ENCODE measurements around the gene DDX51. TPM values are rescaled to one million over a fixed set of nuclear protein-coding genes. Genes with fewer than 3 reads are reported as not detected.

The DDX51 gene
- total and polyA plus RNA-seq, 4 experiments from 2014 or later: 4.0 to 42.9 (median 27.5) TPM

- H3K4me1 Mint-ChIP-seq: peaks cover 10 to 19% (median 15%) of the 10 kb centered on the region in 4 donors
- H3K9me3 ChIP-seq (ENCODE audit: control insufficient read depth in 1 of 2, low read length in 2 of 2): no peaks in the 10 kb centered on the region
- no peak overlapping the region for H3K4me3 ChIP-seq (ENCODE audit: low read length in 2 of 2)
- CTCF ChIA-PET (ENCODE audit: partially characterized antibody): interaction anchor here (1.0 to 2.8 kb wide), 5 partner anchors 24 to 61 kb away, joined by 3 to 11 read pairs (median 6); no protein-coding TSS in a partner anchor
- H3K27ac Mint-ChIP-seq: peak overlapping the region in 1 of 7 donors; percentile 60
- peaks cover 10% of the 10 kb centered on the region for H3K36me3 ChIP-seq (ENCODE audit: insufficient read depth, low read length)
- DNase-seq: peak in 1 of 5 donors; percentile 29
- H3K36me3 Mint-ChIP-seq: no peaks in the 10 kb centered on the region
- intact Hi-C loops (cut with micrococcal nuclease): no loop called here
- no peak overlapping the region for H3K27ac ChIP-seq (ENCODE audit: low read depth, low read length)
- no peaks in the 10 kb centered on the region for H3K27me3 ChIP-seq (ENCODE audit: insufficient read depth, low read length)
- POLR2A ChIA-PET (ENCODE audit: partially characterized antibody): interaction anchor here (1.1 to 1.5 kb wide), 2 partner anchors 16 to 25 kb away, joined by 4 to 5 read pairs; no protein-coding TSS in a partner anchor
- H3K4me1 ChIP-seq (ENCODE audit: insufficient read depth, low read length): peaks cover 22% of the 10 kb centered on the region
- H3K4me3 Mint-ChIP-seq: no peak overlapping the region
- no peaks in the 10 kb centered on the region for H3K27me3 Mint-ChIP-seq
- no peaks in the 10 kb centered on the region for H3K9me3 Mint-ChIP-seq
These were observed 17.1 kb upstream of the DDX51 start for GRCh38 chr12:132161036-132161781.

DNA sequence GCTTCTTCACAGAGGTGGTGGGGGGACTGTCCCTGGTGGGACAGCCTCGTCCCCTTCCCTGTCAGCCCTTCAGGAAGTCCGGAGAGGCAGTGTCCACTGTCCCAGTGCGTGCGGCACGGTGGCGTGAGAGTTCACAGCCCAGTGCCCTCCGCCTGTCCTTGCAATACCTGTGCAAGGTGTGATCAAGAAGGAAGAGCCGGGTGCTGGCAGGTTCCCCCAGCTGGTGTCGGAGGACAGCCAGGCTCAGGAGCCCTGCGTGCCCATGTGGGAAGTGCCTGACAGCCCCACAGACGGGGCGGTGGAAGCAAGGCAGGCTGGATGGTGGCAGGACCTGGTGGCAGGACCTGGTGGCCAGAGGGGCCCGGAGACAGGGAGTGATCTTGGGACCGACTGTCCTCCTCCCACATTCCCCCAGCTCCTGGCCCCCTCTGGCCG is 16.5 kb upstream of the DDX51 start:
- Histone ChIP-seq H3K4me3 (ENCODE audit: low read length in 2 of 2) (no peak overlapping the region), H3K27me3 (ENCODE audit: insufficient read depth, low read length) (no peaks in the 10 kb centered on the region), H3K27ac (ENCODE audit: low read depth, low read length) (no peak overlapping the region), H3K9me3 (ENCODE audit: control insufficient read depth in 1 of 2, low read length in 2 of 2) (no peaks in the 10 kb centered on the region), H3K4me1 (ENCODE audit: insufficient read depth, low read length) (peaks cover 22% of the 10 kb centered on the region), H3K36me3 (ENCODE audit: insufficient read depth, low read length) (peaks cover 11% of the 10 kb centered on the region)
- Mint-ChIP-seq H3K4me3 (no peak overlapping the region), H3K36me3 (no peaks in the 10 kb centered on the region), H3K9me3 (no peaks in the 10 kb centered on the region), H3K27ac (no peak overlapping the region), H3K27me3 (no peaks in the 10 kb centered on the region), H3K4me1 (peaks cover 10 to 19% (median 15%) of the 10 kb centered on the region in 4 donors)
- intact Hi-C loops (cut with micrococcal nuclease): no loop called here
- no peak for DNase-seq
- POLR2A ChIA-PET (ENCODE audit: partially characterized antibody): interaction anchor here (1.1 to 1.5 kb wide), 2 partner anchors 15 to 25 kb away, joined by 4 to 5 read pairs; no protein-coding TSS in a partner anchor
- CTCF ChIA-PET (ENCODE audit: partially characterized antibody): interaction anchor here (1.0 to 2.8 kb wide), 3 partner anchors 26 to 59 kb away, joined by 3 to 11 read pairs (median 7); no protein-coding TSS in a partner anchor

- peaks cover 22% of the 10 kb centered on the region for H3K4me1 ChIP-seq (ENCODE audit: insufficient read depth, low read length)
- no peak overlapping the region for H3K4me3 ChIP-seq (ENCODE audit: low read length in 2 of 2)
- Mint-ChIP-seq H3K27me3 (no peaks in the 10 kb centered on the region), H3K4me1 (peaks cover 10 to 19% (median 15%) of the 10 kb centered on the region in 4 donors), H3K9me3 (no peaks in the 10 kb centered on the region), H3K36me3 (no peaks in the 10 kb centered on the region), H3K27ac (peak overlapping the region in 2 of 7 donors; percentile 12 to 32), H3K4me3 (no peak overlapping the region)
- ChIA-PET POLR2A (ENCODE audit: partially characterized antibody) (interaction anchor here (1.5 kb wide), 1 partner anchor 15 kb away, joined by 4 read pairs; no protein-coding TSS in a partner anchor), CTCF (ENCODE audit: partially characterized antibody) (no interaction called here)
- no peak for DNase-seq
- intact Hi-C loops (cut with micrococcal nuclease): no loop called here
- H3K9me3 ChIP-seq (ENCODE audit: control insufficient read depth in 1 of 2, low read length in 2 of 2): no peaks in the 10 kb centered on the region
- H3K27ac ChIP-seq (ENCODE audit: low read depth, low read length): no peak overlapping the region
- peaks cover 11% of the 10 kb centered on the region for H3K36me3 ChIP-seq (ENCODE audit: insufficient read depth, low read length)
- no peaks in the 10 kb centered on the region for H3K27me3 ChIP-seq (ENCODE audit: insufficient read depth, low read length)
These were observed 15.9 kb upstream of the DDX51 start for GRCh38 chr12:132160016-132160415.

- CTCF ChIA-PET (ENCODE audit: partially characterized antibody): no interaction called here
- Mint-ChIP-seq H3K4me1 (peaks cover 10 to 19% (median 15%) of the 10 kb centered on the region in 4 donors), H3K36me3 (no peaks in the 10 kb centered on the region), H3K4me3 (no peak overlapping the region), H3K27ac (peak overlapping the region in 1 of 7 donors; percentile 71), H3K27me3 (no peaks in the 10 kb centered on the region), H3K9me3 (no peaks in the 10 kb centered on the region)
- no peak overlapping the region for H3K27ac ChIP-seq (ENCODE audit: low read depth, low read length)
- POLR2A ChIA-PET (ENCODE audit: partially characterized antibody): interaction anchor here (1.5 kb wide), 1 partner anchor 14 kb away, joined by 4 read pairs; no protein-coding TSS in a partner anchor
- DNase-seq: peak in 1 of 5 donors; percentile 33
- H3K36me3 ChIP-seq (ENCODE audit: insufficient read depth, low read length): peaks cover 11% of the 10 kb centered on the region
- no peaks in the 10 kb centered on the region for H3K27me3 ChIP-seq (ENCODE audit: insufficient read depth, low read length)
- H3K4me3 ChIP-seq (ENCODE audit: low read length in 2 of 2): no peak overlapping the region
- no peaks in the 10 kb centered on the region for H3K9me3 ChIP-seq (ENCODE audit: control insufficient read depth in 1 of 2, low read length in 2 of 2)
- H3K4me1 ChIP-seq (ENCODE audit: insufficient read depth, low read length): peaks cover 22% of the 10 kb centered on the region
- intact Hi-C loops (cut with micrococcal nuclease): no loop called here
These were observed 15.5 kb upstream of the DDX51 start for GRCh38 chr12:132159555-132160003.

DNA sequence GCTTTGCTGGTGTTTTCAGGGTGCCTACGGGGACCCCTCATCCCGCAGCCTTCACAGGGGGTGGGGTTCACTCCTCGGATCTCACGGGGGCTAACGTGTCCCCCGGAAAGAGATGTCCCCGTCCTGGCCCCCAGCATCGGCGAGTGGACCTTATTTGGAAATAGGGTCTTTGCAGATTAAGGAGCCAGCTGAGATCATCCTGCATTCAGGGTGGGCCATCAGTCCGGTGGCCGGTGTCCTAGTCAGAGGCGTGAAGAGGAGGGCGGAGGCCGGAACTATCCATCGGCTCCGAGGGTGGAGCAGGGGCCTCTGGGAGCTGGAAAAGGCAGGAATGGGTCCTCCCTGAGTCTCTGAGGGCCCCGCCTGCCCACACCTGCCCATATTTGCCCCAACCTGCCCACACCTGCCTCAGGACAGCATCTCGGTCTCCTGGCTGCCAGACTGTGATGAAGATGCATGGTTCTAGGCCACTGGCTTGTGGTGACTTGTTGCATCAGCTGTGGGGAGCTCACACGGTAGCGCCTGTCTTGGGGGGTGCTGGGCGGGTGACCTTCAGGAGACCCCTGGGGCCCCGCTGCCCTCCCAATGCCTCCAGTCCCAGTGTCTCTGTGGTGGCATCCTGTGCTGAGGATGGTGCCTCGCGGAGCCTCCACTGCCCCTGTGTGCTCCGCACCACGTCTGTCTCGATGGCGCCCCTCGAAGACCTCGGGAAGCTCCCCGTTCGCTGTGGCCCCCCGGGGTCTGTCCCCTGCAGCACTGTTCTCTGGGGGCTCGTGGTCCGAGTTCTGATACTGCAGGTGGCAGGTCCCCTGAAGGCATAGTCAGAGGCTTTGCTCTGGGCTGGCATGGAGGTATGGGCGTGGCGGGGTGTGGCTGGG is 14.8 kb upstream of the DDX51 start:
- Histone ChIP-seq H3K27me3 (ENCODE audit: insufficient read depth, low read length) (no peaks in the 10 kb centered on the region), H3K4me1 (ENCODE audit: insufficient read depth, low read length) (peaks cover 26% of the 10 kb centered on the region), H3K4me3 (ENCODE audit: low read length in 2 of 2) (no peak overlapping the region), H3K27ac (ENCODE audit: low read depth, low read length) (no peak overlapping the region), H3K36me3 (ENCODE audit: insufficient read depth, low read length) (peaks cover 11% of the 10 kb centered on the region), H3K9me3 (ENCODE audit: control insufficient read depth in 1 of 2, low read length in 2 of 2) (no peaks in the 10 kb centered on the region)
- intact Hi-C loops (cut with micrococcal nuclease): no loop called here
- H3K4me3 Mint-ChIP-seq: no peak overlapping the region
- DNase-seq: peak in 1 of 5 donors; percentile 38
- peaks cover 3 to 17% (median 10%) of the 10 kb centered on the region in 4 donors for H3K4me1 Mint-ChIP-seq
- H3K36me3 Mint-ChIP-seq: no peaks in the 10 kb centered on the region
- no peaks in the 10 kb centered on the region for H3K27me3 Mint-ChIP-seq
- POLR2A ChIA-PET (ENCODE audit: partially characterized antibody): no interaction called here
- H3K27ac Mint-ChIP-seq: peak overlapping the region in 1 of 7 donors; percentile 72
- CTCF ChIA-PET (ENCODE audit: partially characterized antibody): interaction anchor here (1.2 kb wide), 1 partner anchor 62 kb away, joined by 4 read pairs; no protein-coding TSS in a partner anchor
- no peaks in the 10 kb centered on the region for H3K9me3 Mint-ChIP-seq

DNA sequence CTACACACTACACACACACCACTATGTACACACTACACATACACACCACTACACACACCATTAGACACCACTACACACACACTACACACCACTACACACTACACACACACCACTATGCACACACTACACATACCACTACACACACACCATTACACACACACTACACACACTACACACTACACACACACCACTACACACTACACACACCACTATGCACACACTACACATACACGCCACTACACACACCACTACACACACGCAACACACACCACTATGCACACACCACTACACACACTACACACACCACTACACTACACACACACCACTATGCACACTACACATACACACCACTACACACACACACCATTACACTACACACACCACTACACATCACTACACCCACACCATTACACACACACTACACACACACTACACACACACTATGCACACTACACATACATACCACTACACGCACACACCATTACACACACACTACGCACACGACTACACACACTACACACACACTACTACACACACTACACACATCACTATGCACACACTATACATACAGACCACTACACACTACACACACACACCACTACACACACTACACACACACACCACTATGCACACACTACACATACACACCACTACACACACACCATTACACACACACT is 13.8 kb upstream of the DDX51 start:
- intact Hi-C loops (cut with micrococcal nuclease): no loop called here
- Mint-ChIP-seq H3K36me3 (peaks cover 0 to 2% of the 10 kb centered on the region in 2 donors), H3K9me3 (no peaks in the 10 kb centered on the region), H3K27ac (no peak overlapping the region), H3K4me3 (no peak overlapping the region), H3K4me1 (peaks cover 0 to 10% (median 2%) of the 10 kb centered on the region in 4 donors), H3K27me3 (no peaks in the 10 kb centered on the region)
- H3K4me3 ChIP-seq (ENCODE audit: low read length in 2 of 2): no peak overlapping the region
- no peak for DNase-seq
- H3K36me3 ChIP-seq (ENCODE audit: insufficient read depth, low read length): peaks cover 11% of the 10 kb centered on the region
- ChIA-PET CTCF (ENCODE audit: partially characterized antibody) (interaction anchor here (1.2 kb wide), 1 partner anchor 63 kb away, joined by 4 read pairs; no protein-coding TSS in a partner anchor), POLR2A (ENCODE audit: partially characterized antibody) (no interaction called here)
- H3K9me3 ChIP-seq (ENCODE audit: control insufficient read depth in 1 of 2, low read length in 2 of 2): no peaks in the 10 kb centered on the region
- H3K27ac ChIP-seq (ENCODE audit: low read depth, low read length): no peak overlapping the region
- H3K27me3 ChIP-seq (ENCODE audit: insufficient read depth, low read length): no peaks in the 10 kb centered on the region
- H3K4me1 ChIP-seq (ENCODE audit: insufficient read depth, low read length): peaks cover 20% of the 10 kb centered on the region

Data from CD4-positive, alpha-beta memory T cell (primary cell).